Measurements from ENCODE around the gene PTCHD4. TPM values are rescaled to one million over a fixed set of nuclear protein-coding genes. Genes with fewer than 3 reads are reported as not detected.

The PTCHD4 gene
- total and polyA plus RNA-seq, 2 of the 13 experiments (the other 11 are each of a cell fraction or from before 2014, with no cell fraction given), result 28.4 to 32.9 TPM

- Histone ChIP-seq H3K9me3 (ENCODE audit: low read length) (no peaks in the 10 kb centered on the region), H3K4me3 (replicated peaks in 1 of 3; ENCODE audit: insufficient read depth in 1 of 3, low read depth in 2 of 3, low read length in 3 of 3) (no peak overlapping the region), H3K4me2 (ENCODE audit: low read depth, low read length) (no peak overlapping the region), H3K79me2 (ENCODE audit: insufficient read depth, low read length) (no peaks in the 10 kb centered on the region), H3K9ac (ENCODE audit: insufficient read depth, low read depth, low read length) (no peak overlapping the region), H3K4me1 (ENCODE audit: insufficient read depth, low read length) (no peaks in the 10 kb centered on the region), H3K27me3 (ENCODE audit: control insufficient read depth in 1 of 2, insufficient read depth in 2 of 2, low read length in 2 of 2) (no peaks in the 10 kb centered on the region), H4K20me1 (ENCODE audit: insufficient read depth, low read length) (no peaks in the 10 kb centered on the region), H3K27ac (ENCODE audit: extremely low read length, insufficient read depth, low read length) (no peak overlapping the region), H3K36me3 (replicated peaks in 1 of 2; ENCODE audit: control insufficient read depth in 1 of 2, insufficient read depth in 2 of 2, low read length in 2 of 2) (no peaks in the 10 kb centered on the region), H2AFZ (ENCODE audit: low read length) (no peak overlapping the region)
- ATAC-seq (no peak), DNase-seq (ENCODE audit: low spot score) (no peak), FAIRE-seq (no peak)
- BruUV-seq (replicated peaks), result no TSS peak
- intact Hi-C loops (cut with micrococcal nuclease; ENCODE audit: unreplicated experiment) (no loop called here), in situ Hi-C loops (cut with HindIII; ENCODE audit: extremely low pct_ligation_motif_present, low pct_unique_long_range_greater_than_20kb) (no loop called here)
- CTCF ChIA-PET (ENCODE audit: low intra/inter-chr PET ratio, low total read pairs), result no interaction called here
- POLR2A ChIA-PET, result no interaction called here
- TF ChIP-seq GFI1 (CRISPR knock-in tag; IDR thresholded peaks at IDR 0.05; ENCODE audit: borderline replicate concordance) (no peak), ZNF672 (CRISPR knock-in tag; IDR thresholded peaks at IDR 0.05) (no peak), ZNF644 (CRISPR knock-in tag; IDR thresholded peaks at IDR 0.05; ENCODE audit: low read depth) (no peak)
- WGBS (ENCODE audit: low lambda C conversion rate), result 0% methylated on average over 2 of the region's 2 CpGs
Observed at GRCh38 chr6:48141975-48142374, 31.0 kb upstream of the PTCHD4 start.

- Histone ChIP-seq H3K4me2 (ENCODE audit: low read depth, low read length) (no peak overlapping the region), H4K20me1 (ENCODE audit: insufficient read depth, low read length) (no peaks in the 10 kb centered on the region), H3K27ac (ENCODE audit: extremely low read length, insufficient read depth, low read length) (no peak overlapping the region), H2AFZ (ENCODE audit: low read length) (no peak overlapping the region), H3K79me2 (ENCODE audit: insufficient read depth, low read length) (no peaks in the 10 kb centered on the region), H3K9me3 (ENCODE audit: low read length) (no peaks in the 10 kb centered on the region), H3K36me3 (replicated peaks in 1 of 2; ENCODE audit: control insufficient read depth in 1 of 2, insufficient read depth in 2 of 2, low read length in 2 of 2) (no peaks in the 10 kb centered on the region), H3K4me1 (ENCODE audit: insufficient read depth, low read length) (no peaks in the 10 kb centered on the region), H3K9ac (ENCODE audit: insufficient read depth, low read depth, low read length) (no peak overlapping the region), H3K27me3 (ENCODE audit: control insufficient read depth in 1 of 2, insufficient read depth in 2 of 2, low read length in 2 of 2) (no peaks in the 10 kb centered on the region), H3K4me3 (replicated peaks in 1 of 3; ENCODE audit: insufficient read depth in 1 of 3, low read depth in 2 of 3, low read length in 3 of 3) (no peak overlapping the region)
- POLR2A ChIA-PET, result no interaction called here
- no TSS peak for BruUV-seq (replicated peaks)
- DNase-seq (ENCODE audit: low spot score), result no peak
- TF ChIP-seq HIVEP1 (CRISPR knock-in tag; IDR thresholded peaks at IDR 0.05) (no peak), RXRA (CRISPR knock-in tag; IDR thresholded peaks at IDR 0.05) (no peak), CSRNP2 (CRISPR knock-in tag; conservative IDR thresholded peaks at IDR 0.05; ENCODE audit: low read depth) (no peak), HMGA1 (CRISPR knock-in tag; conservative IDR thresholded peaks at IDR 0.05) (no peak), ZNF619 (CRISPR knock-in tag; IDR thresholded peaks at IDR 0.05) (no peak), PRPF4 (IDR thresholded peaks at IDR 0.05; ENCODE audit: low read depth, low read length, poor library complexity, severe bottlenecking) (no peak), STAT5B (CRISPR knock-in tag; IDR thresholded peaks at IDR 0.05) (no peak), HHEX (CRISPR knock-in tag; IDR thresholded peaks at IDR 0.05) (no peak), ZNF280B (CRISPR knock-in tag; IDR thresholded peaks at IDR 0.05; ENCODE audit: borderline replicate concordance) (no peak), CERS6 (CRISPR knock-in tag; IDR thresholded peaks at IDR 0.05) (no peak)
- intact Hi-C loops (cut with micrococcal nuclease; ENCODE audit: unreplicated experiment), result no loop called here
- no peak for ATAC-seq
- WGBS (ENCODE audit: low lambda C conversion rate), result 0% methylated on average over 2 of the region's 2 CpGs
- CTCF ChIA-PET (ENCODE audit: low intra/inter-chr PET ratio, low total read pairs), result no interaction called here
- FAIRE-seq, result no peak
- in situ Hi-C loops (cut with HindIII; ENCODE audit: extremely low pct_ligation_motif_present, low pct_unique_long_range_greater_than_20kb), result no loop called here
Observed at GRCh38 chr6:48139818-48140614, 29.0 kb upstream of the PTCHD4 start.

All from HepG2 (cell line).